CD8-positive, alpha-beta memory T cell (primary cell): ENCODE measurements around the gene BMF. TPM values are rescaled to one million over a fixed set of nuclear protein-coding genes. Genes with fewer than 3 reads are reported as not detected.

Experiments
- CTCF ChIA-PET: fragments of 350-600 bp; sonication (Branson Sonifier 250); formaldehyde crosslinking; loops from one replicate; lab custom pipeline; 2021; ENCODE audit warnings: antibody characterized with exemption; lab: Charles Lee
- POLR2A ChIA-PET: fragments of 350-600 bp; sonication (Branson Sonifier 250); formaldehyde crosslinking; loops from one replicate; lab custom pipeline; 2021; ENCODE audit warnings: antibody characterized with exemption; lab: Charles Lee
- DNase-seq, 5 donors: peaks; one replicate each; pipeline versions ENCODE4 v3.0.0 to v3.0.0-alpha.2; 2020 to 2022; ENCODE audit warnings: mixed read lengths in 1 of 5
- H3K27ac ChIP-seq: one replicate; pipeline ENCODE4 v1.7.0; 2013; ENCODE audit warnings: low read depth, mild to moderate bottlenecking, low read length, moderate library complexity
- H3K27me3 ChIP-seq: 2 replicates; pipeline ENCODE4 v1.7.0; 2013; ENCODE audit warnings: low read length, mild to moderate bottlenecking; ENCODE audit not compliant: insufficient read depth, poor library complexity, severe bottlenecking
- H3K36me3 ChIP-seq: 2 replicates; pipeline ENCODE4 v1.7.0; 2013; ENCODE audit warnings: mild to moderate bottlenecking, low read length, moderate library complexity; ENCODE audit not compliant: insufficient read depth
- H3K4me1 ChIP-seq: 2 replicates; pipeline ENCODE4 v1.7.0; 2013; ENCODE audit warnings: mild to moderate bottlenecking, low read length, moderate library complexity; ENCODE audit not compliant: insufficient read depth
- H3K4me3 ChIP-seq: 2 replicates; pipeline ENCODE4 v1.7.0; 2013; ENCODE audit warnings: mild to moderate bottlenecking, low read length
- H3K9me3 ChIP-seq: 2 replicates; pipeline ENCODE4 v1.7.0; 2013; ENCODE audit warnings: mild to moderate bottlenecking, low read length
- H3K27ac Mint-ChIP-seq, 8 donors: one replicate each; pipeline ENCODE4 v1.8.0; 2020 to 2021; ENCODE audit warnings: mixed read lengths in 8 of 8, mild to moderate bottlenecking in 6 of 8, inconsistent platforms in 3 of 8, moderate library complexity in 3 of 8
- H3K27me3 Mint-ChIP-seq, 2 donors: one replicate each; pipeline ENCODE4 v1.8.0; 2020 to 2021; ENCODE audit warnings: mixed read lengths in 2 of 2, mild to moderate bottlenecking in 1 of 2, moderate library complexity in 1 of 2
- H3K36me3 Mint-ChIP-seq, 3 donors: one replicate each; pipeline ENCODE4 v1.8.0; 2020 to 2021; ENCODE audit warnings: mixed read lengths in 3 of 3, inconsistent platforms in 1 of 3, mild to moderate bottlenecking in 1 of 3
- H3K4me1 Mint-ChIP-seq, 3 donors: one replicate each; pipeline ENCODE4 v1.8.0; 2020 to 2021; ENCODE audit warnings: mixed read lengths in 3 of 3, inconsistent platforms in 1 of 3, mild to moderate bottlenecking in 1 of 3
- H3K4me3 Mint-ChIP-seq, 7 donors: one replicate each; pipeline ENCODE4 v1.8.0; 2020 to 2021; ENCODE audit warnings: mixed read lengths in 7 of 7, mild to moderate bottlenecking in 6 of 7, moderate library complexity in 4 of 7, inconsistent platforms in 2 of 7
- H3K9me3 Mint-ChIP-seq, 5 donors: one replicate each; pipeline ENCODE4 v1.8.0; 2020 to 2022; ENCODE audit warnings: mixed read lengths in 5 of 5, mild to moderate bottlenecking in 3 of 5, moderate library complexity in 2 of 5, inconsistent platforms in 1 of 5
- polyA plus RNA-seq: library from polyadenylated mRNA; unstranded; fragments of 300-500 nt; fragmentation: Illumina TruSeq; gene quantifications from one replicate; pipeline ENCODE4 v1.2.3, GENCODE V29; 2021
- total RNA-seq, 2 experiments: library from RNA; stranded (reverse); gene quantifications; one replicate each; pipeline ENCODE4 v1.2.3, GENCODE V29; 2021

BMF gene
- total and polyA plus RNA-seq, 3 experiments from 2014 or later = 2.3 to 16.8 (median 15.3) TPM

- peaks cover 6% of the 10 kb centered on the region for H3K4me1 ChIP-seq
- no peak overlapping the region for H3K4me3 Mint-ChIP-seq
- H3K9me3 Mint-ChIP-seq = no peaks in the 10 kb centered on the region
- H3K27me3 ChIP-seq = no peaks in the 10 kb centered on the region
- H3K36me3 Mint-ChIP-seq = no peaks in the 10 kb centered on the region
- H3K36me3 ChIP-seq = no peaks in the 10 kb centered on the region
- no peak overlapping the region for H3K27ac Mint-ChIP-seq
- H3K4me1 Mint-ChIP-seq = peaks cover 4 to 6% (median 6%) of the 10 kb centered on the region in 3 donors
- H3K27me3 Mint-ChIP-seq = no peaks in the 10 kb centered on the region
- H3K27ac ChIP-seq = no peak overlapping the region
- ChIA-PET POLR2A (no interaction called here), CTCF (interaction anchor here (7.7 kb wide), 1 partner anchor 35 kb away, joined by 30 read pairs; no protein-coding TSS in a partner anchor)
- no peak for DNase-seq
- H3K9me3 ChIP-seq = no peaks in the 10 kb centered on the region
- H3K4me3 ChIP-seq = no peak overlapping the region
These were observed 40.6 kb downstream of the BMF start for GRCh38 chr15:40067921-40068624.

GRCh38 chr15:40066589-40066988 is 42.1 kb downstream of the BMF start:
- Histone ChIP-seq H3K27me3 (no peaks in the 10 kb centered on the region), H3K4me1 (peaks cover 6% of the 10 kb centered on the region), H3K4me3 (no peak overlapping the region), H3K27ac (no peak overlapping the region), H3K9me3 (no peaks in the 10 kb centered on the region), H3K36me3 (no peaks in the 10 kb centered on the region)
- Mint-ChIP-seq H3K27me3 (no peaks in the 10 kb centered on the region), H3K4me3 (no peak overlapping the region), H3K36me3 (no peaks in the 10 kb centered on the region), H3K4me1 (peaks cover 4 to 6% (median 6%) of the 10 kb centered on the region in 3 donors), H3K27ac (no peak overlapping the region), H3K9me3 (no peaks in the 10 kb centered on the region)
- POLR2A ChIA-PET = no interaction called here
- no peak for DNase-seq
- CTCF ChIA-PET = interaction anchor here (1.6 kb wide), 1 partner anchor 21 kb away, joined by 7 read pairs; no protein-coding TSS in a partner anchor

- Histone ChIP-seq H3K27me3 (no peaks in the 10 kb centered on the region), H3K27ac (no peak overlapping the region), H3K4me3 (no peak overlapping the region), H3K36me3 (no peaks in the 10 kb centered on the region), H3K4me1 (peaks cover 6% of the 10 kb centered on the region), H3K9me3 (no peaks in the 10 kb centered on the region)
- ChIA-PET POLR2A (no interaction called here), CTCF (no interaction called here)
- H3K9me3 Mint-ChIP-seq = no peaks in the 10 kb centered on the region
- peaks cover 4 to 6% (median 6%) of the 10 kb centered on the region in 3 donors for H3K4me1 Mint-ChIP-seq
- no peak for DNase-seq
- H3K36me3 Mint-ChIP-seq = no peaks in the 10 kb centered on the region
- H3K27ac Mint-ChIP-seq = peak overlapping the region in 2 of 8 donors; percentile 34 to 81
- H3K27me3 Mint-ChIP-seq = no peaks in the 10 kb centered on the region
- no peak overlapping the region for H3K4me3 Mint-ChIP-seq
These were observed 43.5 kb downstream of the BMF start for GRCh38 chr15:40065166-40065565.

DNA sequence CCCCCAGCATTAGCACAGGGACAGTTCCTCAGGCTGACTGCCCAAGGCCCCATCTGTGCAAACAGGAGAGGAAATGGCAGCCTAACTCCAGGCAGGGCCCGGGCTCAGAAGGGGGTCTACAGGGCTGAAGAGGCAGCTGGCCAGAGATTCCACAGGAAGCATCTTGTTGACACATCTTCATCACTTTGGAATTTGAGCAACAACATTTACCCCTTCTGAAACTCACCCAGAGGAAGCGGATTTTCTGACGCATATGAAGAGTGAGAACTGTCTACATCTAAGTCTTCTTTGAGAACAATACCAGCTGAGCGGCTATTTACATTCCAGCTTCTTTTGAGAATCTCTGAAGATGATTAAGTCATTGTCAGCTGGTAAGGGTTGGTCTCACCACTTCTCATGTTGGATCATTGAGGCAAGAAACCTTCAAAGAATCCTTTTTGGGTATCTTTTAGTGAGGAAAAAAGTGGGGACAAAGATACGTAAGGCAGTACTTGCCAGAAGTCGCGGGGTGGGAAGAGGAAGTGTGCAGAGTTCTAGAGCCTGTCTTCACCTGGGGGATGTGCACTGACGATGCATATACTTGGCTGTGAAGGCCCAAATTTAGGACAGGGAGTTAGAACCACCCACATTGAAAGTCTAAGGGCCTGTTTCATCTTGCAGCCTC is 44.3 kb downstream of the BMF start:
- Mint-ChIP-seq H3K9me3 (no peaks in the 10 kb centered on the region), H3K4me1 (peaks cover 4 to 9% (median 6%) of the 10 kb centered on the region in 3 donors), H3K36me3 (no peaks in the 10 kb centered on the region), H3K27me3 (no peaks in the 10 kb centered on the region), H3K4me3 (peak overlapping the region in 1 of 7 donors; percentile 24), H3K27ac (peak overlapping the region in 2 of 8 donors; percentile 17 to 81)
- Histone ChIP-seq H3K36me3 (no peaks in the 10 kb centered on the region), H3K4me3 (no peak overlapping the region), H3K4me1 (peaks cover 6% of the 10 kb centered on the region), H3K27ac (no peak overlapping the region), H3K27me3 (no peaks in the 10 kb centered on the region), H3K9me3 (no peaks in the 10 kb centered on the region)
- ChIA-PET CTCF (no interaction called here), POLR2A (no interaction called here)
- no peak for DNase-seq

DNA sequence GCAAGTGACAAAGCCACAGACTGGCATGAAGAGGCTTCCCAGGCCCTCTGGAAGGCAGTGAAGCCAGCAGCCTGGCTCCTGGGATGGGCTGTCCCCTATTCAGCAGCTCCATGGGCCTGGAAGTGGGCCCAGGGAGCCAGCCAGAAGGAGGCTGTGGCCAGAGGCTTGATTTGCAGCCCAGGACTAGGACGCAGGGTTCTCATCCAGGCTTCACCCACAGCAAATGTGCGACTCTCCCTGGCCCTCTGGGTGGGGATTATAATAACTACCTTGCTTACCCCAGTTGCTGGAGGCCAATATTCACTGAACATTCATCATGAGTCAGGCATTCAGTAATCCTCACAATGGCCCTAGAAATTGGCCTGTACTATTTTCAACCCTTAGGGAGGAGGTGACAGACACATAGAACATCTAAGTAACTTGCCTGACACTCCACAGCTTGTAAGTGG is 45.1 kb downstream of the BMF start:
- H3K36me3 ChIP-seq = no peaks in the 10 kb centered on the region
- no peaks in the 10 kb centered on the region for H3K27me3 Mint-ChIP-seq
- H3K27ac Mint-ChIP-seq = no peak overlapping the region
- H3K4me3 Mint-ChIP-seq = no peak overlapping the region
- H3K36me3 Mint-ChIP-seq = no peaks in the 10 kb centered on the region
- no peak overlapping the region for H3K4me3 ChIP-seq
- POLR2A ChIA-PET = interaction anchor here (0.5 kb wide), 1 partner anchor 13 kb away, joined by 3 read pairs; no protein-coding TSS in a partner anchor
- no peak for DNase-seq
- H3K9me3 ChIP-seq = no peaks in the 10 kb centered on the region
- peaks cover 6% of the 10 kb centered on the region for H3K4me1 ChIP-seq
- peaks cover 6 to 12% (median 9%) of the 10 kb centered on the region in 3 donors for H3K4me1 Mint-ChIP-seq
- no peaks in the 10 kb centered on the region for H3K9me3 Mint-ChIP-seq
- CTCF ChIA-PET = interaction anchor here (1.5 to 2.7 kb wide), 2 partner anchors 15 to 42 kb away, joined by 3 to 15 read pairs; no protein-coding TSS in a partner anchor
- H3K27me3 ChIP-seq = no peaks in the 10 kb centered on the region
- no peak overlapping the region for H3K27ac ChIP-seq

GRCh38 chr15:40062816-40063562 is 45.7 kb downstream of the BMF start:
- ChIA-PET CTCF (interaction anchor here (1.5 to 2.7 kb wide), 2 partner anchors 14 to 42 kb away, joined by 3 to 15 read pairs; no protein-coding TSS in a partner anchor), POLR2A (interaction anchor here (0.5 kb wide), 1 partner anchor 14 kb away, joined by 3 read pairs; no protein-coding TSS in a partner anchor)
- H3K9me3 Mint-ChIP-seq = no peaks in the 10 kb centered on the region
- Histone ChIP-seq H3K36me3 (no peaks in the 10 kb centered on the region), H3K4me1 (peaks cover 6% of the 10 kb centered on the region), H3K4me3 (no peak overlapping the region), H3K9me3 (no peaks in the 10 kb centered on the region), H3K27ac (no peak overlapping the region), H3K27me3 (no peaks in the 10 kb centered on the region)
- H3K27ac Mint-ChIP-seq = no peak overlapping the region
- no peak for DNase-seq
- peaks cover 11 to 18% (median 15%) of the 10 kb centered on the region in 3 donors for H3K4me1 Mint-ChIP-seq
- no peak overlapping the region for H3K4me3 Mint-ChIP-seq
- no peaks in the 10 kb centered on the region for H3K27me3 Mint-ChIP-seq
- H3K36me3 Mint-ChIP-seq = no peaks in the 10 kb centered on the region

DNA sequence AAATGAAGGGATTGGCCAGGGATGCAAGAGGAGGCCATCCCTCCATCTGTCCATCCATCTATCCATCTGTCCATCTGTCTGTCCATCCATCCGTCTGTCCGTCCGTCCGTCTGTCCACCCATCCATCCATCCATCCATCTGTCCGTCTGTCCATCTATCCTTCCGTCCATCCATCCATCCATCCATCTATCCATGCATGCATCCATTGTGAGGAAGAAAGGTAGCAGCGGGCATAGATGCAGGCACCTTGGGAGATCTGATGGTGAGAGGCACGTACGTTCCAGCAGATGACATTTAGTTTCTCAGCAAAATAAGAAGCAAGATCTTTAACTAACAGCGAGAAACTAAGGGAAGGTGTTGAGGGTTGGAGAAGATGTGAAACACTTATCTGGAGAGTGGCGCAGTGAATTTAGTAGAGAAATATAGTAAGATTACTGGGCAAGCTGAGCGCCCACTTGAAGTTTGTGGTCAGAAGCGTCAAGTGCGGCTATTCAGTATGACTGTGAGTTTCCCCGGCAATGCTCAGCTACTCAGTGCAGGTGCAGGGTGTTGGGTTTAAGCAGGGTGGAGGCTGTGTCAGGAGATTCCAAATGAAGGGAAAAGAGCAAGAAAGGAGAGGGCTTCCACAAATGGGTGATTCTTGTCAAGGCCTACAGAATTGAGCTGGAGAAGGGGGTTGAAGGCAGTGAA is 47.3 kb downstream of the BMF start:
- H3K4me3 ChIP-seq = no peak overlapping the region
- H3K27ac Mint-ChIP-seq = no peak overlapping the region
- H3K27ac ChIP-seq = no peak overlapping the region
- H3K27me3 Mint-ChIP-seq = no peaks in the 10 kb centered on the region
- no peaks in the 10 kb centered on the region for H3K9me3 ChIP-seq
- H3K4me1 Mint-ChIP-seq = peaks cover 14 to 30% (median 22%) of the 10 kb centered on the region in 3 donors
- no peak for DNase-seq
- CTCF ChIA-PET = interaction anchor here (0.7 to 3.3 kb wide), 4 partner anchors 11 to 44 kb away, joined by 3 to 15 read pairs (median 10); no protein-coding TSS in a partner anchor
- H3K27me3 ChIP-seq = no peaks in the 10 kb centered on the region
- H3K4me1 ChIP-seq = peaks cover 7% of the 10 kb centered on the region
- H3K36me3 ChIP-seq = no peaks in the 10 kb centered on the region
- peaks cover 0 to 2% (median 0%) of the 10 kb centered on the region in 3 donors for H3K36me3 Mint-ChIP-seq
- no peak overlapping the region for H3K4me3 Mint-ChIP-seq
- no peaks in the 10 kb centered on the region for H3K9me3 Mint-ChIP-seq
- POLR2A ChIA-PET = interaction anchor here (0.5 kb wide), 1 partner anchor 31 kb away, joined by 4 read pairs; no protein-coding TSS in a partner anchor
